SK-N-SH treated with all-trans-retinoic acid at 6 μM for 48 hours (cell line): ENCODE measurements around the gene IGSF8.

Experiments
- RARB ChIP-seq: fragments of 250-450 bp; sonication (Bioruptor Pico); IDR thresholded peaks from 2 replicates; pipeline ENCODE4 v1.8.0; 2021; ENCODE audit warnings: mild to moderate bottlenecking, moderate library complexity
- ZC3H10 ChIP-seq: fragments of 250-450 bp; sonication (Bioruptor Pico); IDR thresholded peaks from 2 replicates; pipeline ENCODE4 v1.5.1; 2021; ENCODE audit warnings: mild to moderate bottlenecking, moderate library complexity
- ZFP30 ChIP-seq: fragments of 450-650 bp; formaldehyde crosslinking; IDR thresholded peaks from 2 replicates; pipeline ENCODE4 v1.5.0; 2022; ENCODE audit warnings: mild to moderate bottlenecking, moderate library complexity
- TF ChIP-seq, protein P1 (sequence below): fragments of 250-450 bp; sonication (Bioruptor Pico); IDR thresholded peaks from 2 replicates; pipeline ENCODE4 v1.8.0; 2021; ENCODE audit warnings: low read depth, mild to moderate bottlenecking, moderate library complexity, borderline replicate concordance
- TF ChIP-seq, protein P2 (sequence below): fragments of 250-450 bp; sonication (Bioruptor Pico); IDR thresholded peaks from 2 replicates; pipeline ENCODE4 v1.5.1; 2020; ENCODE audit warnings: low read depth, mild to moderate bottlenecking, moderate library complexity

- no peak for TF ChIP-seq RARB (CRISPR knock-in tag)
- TF ChIP-seq, protein P1, sequence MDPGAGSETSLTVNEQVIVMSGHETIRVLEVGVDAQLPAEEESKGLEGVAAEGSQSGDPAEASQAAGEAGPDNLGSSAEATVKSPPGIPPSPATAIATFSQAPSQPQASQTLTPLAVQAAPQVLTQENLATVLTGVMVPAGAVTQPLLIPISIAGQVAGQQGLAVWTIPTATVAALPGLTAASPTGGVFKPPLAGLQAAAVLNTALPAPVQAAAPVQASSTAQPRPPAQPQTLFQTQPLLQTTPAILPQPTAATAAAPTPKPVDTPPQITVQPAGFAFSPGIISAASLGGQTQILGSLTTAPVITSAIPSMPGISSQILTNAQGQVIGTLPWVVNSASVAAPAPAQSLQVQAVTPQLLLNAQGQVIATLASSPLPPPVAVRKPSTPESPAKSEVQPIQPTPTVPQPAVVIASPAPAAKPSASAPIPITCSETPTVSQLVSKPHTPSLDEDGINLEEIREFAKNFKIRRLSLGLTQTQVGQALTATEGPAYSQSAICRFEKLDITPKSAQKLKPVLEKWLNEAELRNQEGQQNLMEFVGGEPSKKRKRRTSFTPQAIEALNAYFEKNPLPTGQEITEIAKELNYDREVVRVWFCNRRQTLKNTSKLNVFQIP (CRISPR knock-in tag): no peak
- TF ChIP-seq, protein P2, sequence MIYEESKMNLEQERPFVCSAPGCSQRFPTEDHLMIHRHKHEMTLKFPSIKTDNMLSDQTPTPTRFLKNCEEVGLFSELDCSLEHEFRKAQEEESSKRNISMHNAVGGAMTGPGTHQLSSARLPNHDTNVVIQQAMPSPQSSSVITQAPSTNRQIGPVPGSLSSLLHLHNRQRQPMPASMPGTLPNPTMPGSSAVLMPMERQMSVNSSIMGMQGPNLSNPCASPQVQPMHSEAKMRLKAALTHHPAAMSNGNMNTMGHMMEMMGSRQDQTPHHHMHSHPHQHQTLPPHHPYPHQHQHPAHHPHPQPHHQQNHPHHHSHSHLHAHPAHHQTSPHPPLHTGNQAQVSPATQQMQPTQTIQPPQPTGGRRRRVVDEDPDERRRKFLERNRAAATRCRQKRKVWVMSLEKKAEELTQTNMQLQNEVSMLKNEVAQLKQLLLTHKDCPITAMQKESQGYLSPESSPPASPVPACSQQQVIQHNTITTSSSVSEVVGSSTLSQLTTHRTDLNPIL (CRISPR knock-in tag): no peak
- TF ChIP-seq ZFP30 (CRISPR knock-in tag): no peak
- no peak for TF ChIP-seq ZC3H10 (CRISPR knock-in tag)
Observed at GRCh38 chr1:160066829-160067745, 31.3 kb downstream of the IGSF8 start.
